HepG2 (cell line): ENCODE results near the gene DSN1. TPM values are rescaled to one million over a fixed set of nuclear protein-coding genes. Genes with fewer than 3 reads are reported as not detected.
A peak's percentile ranks its signal among the peaks of the same experiment; 100 is the strongest.

Experiments used
- AGO1 ChIP-seq: fragments of 200-400 bp; formaldehyde crosslinking; IDR thresholded peaks from 2 replicates; pipeline ENCODE4 v1.6.1; 2017; ENCODE audit warnings: mild to moderate bottlenecking, low read depth, low read length, moderate library complexity; ENCODE audit not compliant: poor library complexity, severe bottlenecking
- AGO2 ChIP-seq: fragments of 200-400 bp; formaldehyde crosslinking; optimal IDR thresholded peaks from 2 replicates; pipeline ENCODE3; 2017; ENCODE audit warnings: mild to moderate bottlenecking, low read depth, low read length, moderate library complexity
- DMAP1 ChIP-seq: IDR thresholded peaks from 2 replicates; pipeline ENCODE4 v1.6.1; 2016
- HNF4A ChIP-seq: sonication (generic); formaldehyde crosslinking; IDR thresholded peaks from 2 replicates; pipeline ENCODE4 v1.4.0; 2020; ENCODE audit warnings: missing genetic modification reagents
- HOXA3 ChIP-seq: sonication (generic); formaldehyde crosslinking; IDR thresholded peaks from 2 replicates; pipeline ENCODE4 v1.5.0; 2020; ENCODE audit warnings: missing genetic modification reagents
- TBP ChIP-seq: sonication (generic); formaldehyde crosslinking; IDR thresholded peaks from 2 replicates; pipeline ENCODE4 v1.5.0; 2020; ENCODE audit warnings: missing genetic modification reagents
- ZNF10 ChIP-seq: sonication (generic); formaldehyde crosslinking; IDR thresholded peaks from 2 replicates; pipeline ENCODE4 v1.4.0; 2020; ENCODE audit warnings: mild to moderate bottlenecking, low read depth, missing genetic modification reagents, borderline replicate concordance
- ZNF430 ChIP-seq: sonication (generic); formaldehyde crosslinking; IDR thresholded peaks from 2 replicates; pipeline ENCODE4 v1.9.0; 2021; ENCODE audit warnings: mild to moderate bottlenecking, missing genetic modification reagents
- ZNF572 ChIP-seq: sonication (generic); formaldehyde crosslinking; IDR thresholded peaks from 2 replicates; pipeline ENCODE4 v1.5.1; 2020; ENCODE audit warnings: mild to moderate bottlenecking, missing genetic modification reagents
- ZNF672 ChIP-seq: sonication (generic); formaldehyde crosslinking; IDR thresholded peaks from 2 replicates; pipeline ENCODE4 v1.8.1; 2022; ENCODE audit warnings: missing genetic modification reagents
- ZNF788 ChIP-seq: sonication (generic); formaldehyde crosslinking; IDR thresholded peaks from 2 replicates; pipeline ENCODE4 v1.5.0; 2020; ENCODE audit warnings: mild to moderate bottlenecking, missing genetic modification reagents, borderline replicate concordance
- polyA plus RNA-seq, 8 experiments: library from polyadenylated mRNA; depleted of rRNA in 3 of 8; stranded (reverse) in 7 of 8; unstranded in 1 of 8; fragments of >200 nt; fragmentation: Illumina TruSeq in 4 of 8; extraction: Trizol in 4 of 8; gene quantifications; 2 replicates each; pipeline versions ENCODE4 v1.2.1 to v1.2.3, GENCODE V29; 2011 to 2016; ENCODE audit warnings: low read depth in 4 of 8, missing spikeins in 1 of 8, mixed read lengths in 1 of 8; ENCODE audit not compliant: insufficient read depth in 1 of 8
- total RNA-seq, 5 experiments: library from RNA; depleted of rRNA; stranded (reverse); fragments of >200 nt; fragmentation: Illumina TruSeq; extraction: Trizol; gene quantifications; 2 replicates each; pipeline ENCODE4 v1.2.3, GENCODE V29; 2016; ENCODE audit warnings: low read depth in 1 of 5
- TF ChIP-seq, protein P1 (sequence below): sonication (generic); formaldehyde crosslinking; IDR thresholded peaks from 2 replicates; pipeline ENCODE4 v1.5.1; 2020; ENCODE audit warnings: mild to moderate bottlenecking, missing genetic modification reagents, moderate library complexity
- TF ChIP-seq, protein P2 (sequence below): sonication (generic); formaldehyde crosslinking; IDR thresholded peaks from 2 replicates; pipeline ENCODE4 v1.5.0; 2020; ENCODE audit warnings: mild to moderate bottlenecking, missing genetic modification reagents, borderline replicate concordance
- TF ChIP-seq, protein P3 (sequence below): sonication (generic); formaldehyde crosslinking; conservative IDR thresholded peaks from 2 replicates; pipeline ENCODE4 v1.8.1; 2023; ENCODE audit warnings: missing genetic modification reagents
- TF ChIP-seq, protein P4 (sequence below): fragments of 450-650 bp; IDR thresholded peaks from 2 replicates; pipeline ENCODE4 v1.6.1; 2017

Gene DSN1
- total and polyA plus RNA-seq, 2 of the 13 experiments (the other 11 are each of a cell fraction or from before 2014, with no cell fraction given), result 18.7 to 53.7 TPM

DNA sequence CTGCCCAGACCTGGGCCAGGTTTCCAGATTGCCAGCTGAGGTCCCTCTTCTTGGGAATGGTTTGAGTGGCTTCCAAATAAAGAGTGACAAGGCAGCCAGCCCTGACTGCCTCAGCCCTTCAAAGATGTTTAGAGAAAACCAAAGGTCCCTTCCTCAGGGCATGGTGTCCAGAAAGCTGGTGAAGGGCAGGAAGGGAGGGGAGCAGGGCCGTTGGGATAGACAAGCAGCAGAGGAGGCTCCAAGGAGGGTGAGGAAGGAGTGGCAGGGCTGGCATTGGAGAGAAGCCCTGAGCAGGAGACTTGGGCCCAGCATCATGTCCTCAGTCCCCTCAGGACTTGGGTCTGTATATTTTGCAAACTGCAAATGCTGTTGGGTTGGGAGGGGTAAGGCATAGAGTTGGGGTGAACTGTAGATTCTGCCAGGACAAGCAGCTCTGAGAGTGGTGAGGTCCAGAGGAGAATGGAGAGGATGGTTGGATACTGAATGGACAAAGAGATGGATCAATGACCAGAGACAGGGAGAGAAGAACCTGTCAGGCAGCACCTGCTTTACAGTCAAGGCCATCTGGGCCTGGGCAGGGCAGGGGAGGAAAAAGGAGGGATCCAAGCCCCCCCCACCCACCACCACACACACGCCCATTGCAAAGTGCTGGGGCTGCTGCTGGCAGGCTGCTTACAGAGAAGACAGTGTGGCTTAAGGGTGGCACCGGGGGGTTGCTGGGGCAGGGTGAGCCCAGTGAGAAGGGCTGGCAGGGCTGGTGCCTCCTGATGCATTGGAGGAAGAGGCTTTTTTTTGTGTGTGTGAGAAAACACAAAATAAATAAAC, 5.5 kb upstream of the DSN1 start (continued):
- TF ChIP-seq, protein P1, sequence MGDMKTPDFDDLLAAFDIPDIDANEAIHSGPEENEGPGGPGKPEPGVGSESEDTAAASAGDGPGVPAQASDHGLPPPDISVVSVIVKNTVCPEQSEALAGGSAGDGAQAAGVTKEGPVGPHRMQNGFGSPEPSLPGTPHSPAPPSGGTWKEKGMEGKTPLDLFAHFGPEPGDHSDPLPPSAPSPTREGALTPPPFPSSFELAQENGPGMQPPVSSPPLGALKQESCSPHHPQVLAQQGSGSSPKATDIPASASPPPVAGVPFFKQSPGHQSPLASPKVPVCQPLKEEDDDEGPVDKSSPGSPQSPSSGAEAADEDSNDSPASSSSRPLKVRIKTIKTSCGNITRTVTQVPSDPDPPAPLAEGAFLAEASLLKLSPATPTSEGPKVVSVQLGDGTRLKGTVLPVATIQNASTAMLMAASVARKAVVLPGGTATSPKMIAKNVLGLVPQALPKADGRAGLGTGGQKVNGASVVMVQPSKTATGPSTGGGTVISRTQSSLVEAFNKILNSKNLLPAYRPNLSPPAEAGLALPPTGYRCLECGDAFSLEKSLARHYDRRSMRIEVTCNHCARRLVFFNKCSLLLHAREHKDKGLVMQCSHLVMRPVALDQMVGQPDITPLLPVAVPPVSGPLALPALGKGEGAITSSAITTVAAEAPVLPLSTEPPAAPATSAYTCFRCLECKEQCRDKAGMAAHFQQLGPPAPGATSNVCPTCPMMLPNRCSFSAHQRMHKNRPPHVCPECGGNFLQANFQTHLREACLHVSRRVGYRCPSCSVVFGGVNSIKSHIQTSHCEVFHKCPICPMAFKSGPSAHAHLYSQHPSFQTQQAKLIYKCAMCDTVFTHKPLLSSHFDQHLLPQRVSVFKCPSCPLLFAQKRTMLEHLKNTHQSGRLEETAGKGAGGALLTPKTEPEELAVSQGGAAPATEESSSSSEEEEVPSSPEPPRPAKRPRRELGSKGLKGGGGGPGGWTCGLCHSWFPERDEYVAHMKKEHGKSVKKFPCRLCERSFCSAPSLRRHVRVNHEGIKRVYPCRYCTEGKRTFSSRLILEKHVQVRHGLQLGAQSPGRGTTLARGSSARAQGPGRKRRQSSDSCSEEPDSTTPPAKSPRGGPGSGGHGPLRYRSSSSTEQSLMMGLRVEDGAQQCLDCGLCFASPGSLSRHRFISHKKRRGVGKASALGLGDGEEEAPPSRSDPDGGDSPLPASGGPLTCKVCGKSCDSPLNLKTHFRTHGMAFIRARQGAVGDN (CRISPR knock-in tag), result peak; percentile 50
- TF ChIP-seq AGO2 (peak; percentile 25), ZNF10 (CRISPR knock-in tag) (no peak), ZNF430 (0 out of 2 replicates have a peak, but pooled peaks have one; percentile 7), ZNF788 (peak; percentile 38; the same call in 1 of the 2 replicates), ZNF572 (no peak), DMAP1 (no peak), ZNF672 (CRISPR knock-in tag) (no peak), AGO1 (no peak), HOXA3 (no peak), TBP (CRISPR knock-in tag) (no peak), HNF4A (CRISPR knock-in tag) (no peak)
- TF ChIP-seq, protein P2, sequence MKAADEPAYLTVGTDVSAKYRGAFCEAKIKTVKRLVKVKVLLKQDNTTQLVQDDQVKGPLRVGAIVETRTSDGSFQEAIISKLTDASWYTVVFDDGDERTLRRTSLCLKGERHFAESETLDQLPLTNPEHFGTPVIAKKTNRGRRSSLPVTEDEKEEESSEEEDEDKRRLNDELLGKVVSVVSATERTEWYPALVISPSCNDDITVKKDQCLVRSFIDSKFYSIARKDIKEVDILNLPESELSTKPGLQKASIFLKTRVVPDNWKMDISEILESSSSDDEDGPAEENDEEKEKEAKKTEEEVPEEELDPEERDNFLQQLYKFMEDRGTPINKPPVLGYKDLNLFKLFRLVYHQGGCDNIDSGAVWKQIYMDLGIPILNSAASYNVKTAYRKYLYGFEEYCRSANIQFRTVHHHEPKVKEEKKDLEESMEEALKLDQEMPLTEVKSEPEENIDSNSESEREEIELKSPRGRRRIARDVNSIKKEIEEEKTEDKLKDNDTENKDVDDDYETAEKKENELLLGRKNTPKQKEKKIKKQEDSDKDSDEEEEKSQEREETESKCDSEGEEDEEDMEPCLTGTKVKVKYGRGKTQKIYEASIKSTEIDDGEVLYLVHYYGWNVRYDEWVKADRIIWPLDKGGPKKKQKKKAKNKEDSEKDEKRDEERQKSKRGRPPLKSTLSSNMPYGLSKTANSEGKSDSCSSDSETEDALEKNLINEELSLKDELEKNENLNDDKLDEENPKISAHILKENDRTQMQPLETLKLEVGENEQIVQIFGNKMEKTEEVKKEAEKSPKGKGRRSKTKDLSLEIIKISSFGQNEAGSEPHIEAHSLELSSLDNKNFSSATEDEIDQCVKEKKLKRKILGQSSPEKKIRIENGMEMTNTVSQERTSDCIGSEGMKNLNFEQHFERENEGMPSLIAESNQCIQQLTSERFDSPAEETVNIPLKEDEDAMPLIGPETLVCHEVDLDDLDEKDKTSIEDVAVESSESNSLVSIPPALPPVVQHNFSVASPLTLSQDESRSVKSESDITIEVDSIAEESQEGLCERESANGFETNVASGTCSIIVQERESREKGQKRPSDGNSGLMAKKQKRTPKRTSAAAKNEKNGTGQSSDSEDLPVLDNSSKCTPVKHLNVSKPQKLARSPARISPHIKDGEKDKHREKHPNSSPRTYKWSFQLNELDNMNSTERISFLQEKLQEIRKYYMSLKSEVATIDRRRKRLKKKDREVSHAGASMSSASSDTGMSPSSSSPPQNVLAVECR, result peak; percentile 29; the same call in 1 of the 2 replicates
- TF ChIP-seq, protein P3, sequence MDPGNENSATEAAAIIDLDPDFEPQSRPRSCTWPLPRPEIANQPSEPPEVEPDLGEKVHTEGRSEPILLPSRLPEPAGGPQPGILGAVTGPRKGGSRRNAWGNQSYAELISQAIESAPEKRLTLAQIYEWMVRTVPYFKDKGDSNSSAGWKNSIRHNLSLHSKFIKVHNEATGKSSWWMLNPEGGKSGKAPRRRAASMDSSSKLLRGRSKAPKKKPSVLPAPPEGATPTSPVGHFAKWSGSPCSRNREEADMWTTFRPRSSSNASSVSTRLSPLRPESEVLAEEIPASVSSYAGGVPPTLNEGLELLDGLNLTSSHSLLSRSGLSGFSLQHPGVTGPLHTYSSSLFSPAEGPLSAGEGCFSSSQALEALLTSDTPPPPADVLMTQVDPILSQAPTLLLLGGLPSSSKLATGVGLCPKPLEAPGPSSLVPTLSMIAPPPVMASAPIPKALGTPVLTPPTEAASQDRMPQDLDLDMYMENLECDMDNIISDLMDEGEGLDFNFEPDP (CRISPR knock-in tag), result 0 out of 2 replicates have a peak, but pooled peaks have one; percentile 61
- TF ChIP-seq, protein P4, sequence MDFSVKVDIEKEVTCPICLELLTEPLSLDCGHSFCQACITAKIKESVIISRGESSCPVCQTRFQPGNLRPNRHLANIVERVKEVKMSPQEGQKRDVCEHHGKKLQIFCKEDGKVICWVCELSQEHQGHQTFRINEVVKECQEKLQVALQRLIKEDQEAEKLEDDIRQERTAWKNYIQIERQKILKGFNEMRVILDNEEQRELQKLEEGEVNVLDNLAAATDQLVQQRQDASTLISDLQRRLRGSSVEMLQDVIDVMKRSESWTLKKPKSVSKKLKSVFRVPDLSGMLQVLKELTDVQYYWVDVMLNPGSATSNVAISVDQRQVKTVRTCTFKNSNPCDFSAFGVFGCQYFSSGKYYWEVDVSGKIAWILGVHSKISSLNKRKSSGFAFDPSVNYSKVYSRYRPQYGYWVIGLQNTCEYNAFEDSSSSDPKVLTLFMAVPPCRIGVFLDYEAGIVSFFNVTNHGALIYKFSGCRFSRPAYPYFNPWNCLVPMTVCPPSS, result no peak
